Activated T-cell treated with anti-CD3 and anti-CD28 coated beads, Interleukin-2, amount 50 U/mL, for 4 hours (primary cell): Measurements from ENCODE around the gene PC. TPM values are rescaled to one million over a fixed set of nuclear protein-coding genes. Genes with fewer than 3 reads are reported as not detected.
"Not testable (repeated sequence)": the region's sequence is repeated elsewhere in the genome, so short reads cannot be mapped to it uniquely, and the experiment has no call there.

Experiments
- ATAC-seq, 2 donors: fragments of 200-7000 bp; cut with Tn5 transposase; one replicate each; pipeline ENCODE4 v1.10.0; 2021
- DNase-seq: peaks from one replicate; pipeline ENCODE4 v3.0.0-alpha.2; 2020
- H3K27me3 Mint-ChIP-seq: one replicate; pipeline ENCODE4 v1.8.0; 2021; ENCODE audit warnings: low read depth, mixed read lengths
- H3K36me3 Mint-ChIP-seq: one replicate; pipeline ENCODE4 v1.8.0; 2022; ENCODE audit warnings: mixed read lengths; ENCODE audit not compliant: insufficient read depth
- H3K4me1 Mint-ChIP-seq: one replicate; pipeline ENCODE4 v1.8.0; 2021; ENCODE audit warnings: low read depth, mixed read lengths
- H3K4me3 Mint-ChIP-seq: one replicate; pipeline ENCODE4 v1.8.0; 2021; ENCODE audit warnings: mild to moderate bottlenecking, moderate library complexity, mixed read lengths
- H3K9me3 Mint-ChIP-seq: one replicate; pipeline ENCODE4 v1.8.0; 2021; ENCODE audit warnings: mixed read lengths
- total RNA-seq, 3 donors: library from RNA; stranded (reverse); gene quantifications; one replicate each; pipeline ENCODE4 v1.2.1, GENCODE V29; 2021

Gene PC
- total RNA-seq, 3 donors from 2014 or later, result 17.5 to 20.0 (median 18.4) TPM

- H3K4me3 Mint-ChIP-seq, result no peak overlapping the region
- no peaks in the 10 kb centered on the region for H3K36me3 Mint-ChIP-seq
- DNase-seq, result no peak
- H3K4me1 Mint-ChIP-seq, result no peaks in the 10 kb centered on the region
- H3K9me3 Mint-ChIP-seq, result no peaks in the 10 kb centered on the region
- ATAC-seq, result no peak
- no peaks in the 10 kb centered on the region for H3K27me3 Mint-ChIP-seq
These were observed 142.5 kb downstream of the PC start for GRCh38 chr11:66815646-66816045.

- no peak for ATAC-seq
- no peaks in the 10 kb centered on the region for H3K27me3 Mint-ChIP-seq
- H3K9me3 Mint-ChIP-seq, result no peaks in the 10 kb centered on the region
- H3K4me1 Mint-ChIP-seq, result no peaks in the 10 kb centered on the region
- no peaks in the 10 kb centered on the region for H3K36me3 Mint-ChIP-seq
- DNase-seq, result no peak
- H3K4me3 Mint-ChIP-seq, result no peak overlapping the region
These were observed 143.5 kb downstream of the PC start for GRCh38 chr11:66814678-66815077.

GRCh38 chr11:66810576-66811185 is 147.5 kb downstream of the PC start:
- ATAC-seq, result no peak

GRCh38 chr11:66809592-66809991 is 148.6 kb downstream of the PC start:
- ATAC-seq (no peak), DNase-seq (no peak)
- Mint-ChIP-seq H3K4me1 (no peaks in the 10 kb centered on the region), H3K9me3 (no peaks in the 10 kb centered on the region), H3K27me3 (no peaks in the 10 kb centered on the region), H3K4me3 (no peak overlapping the region), H3K36me3 (peaks cover 6% of the 10 kb centered on the region)

More at GRCh38 chr11:66810576-66811185, 147.5 kb downstream of the PC start:
- Mint-ChIP-seq H3K4me1 (no peaks in the 10 kb centered on the region), H3K4me3 (no peak overlapping the region), H3K36me3 (peaks cover 5% of the 10 kb centered on the region), H3K27me3 (no peaks in the 10 kb centered on the region), H3K9me3 (no peaks in the 10 kb centered on the region)
- DNase-seq, result no peak

GRCh38 chr11:66800720-66801428 is 157.3 kb downstream of the PC start:
- Mint-ChIP-seq H3K9me3 (no peaks in the 10 kb centered on the region), H3K27me3 (no peaks in the 10 kb centered on the region), H3K36me3 (peaks cover 5% of the 10 kb centered on the region), H3K4me1 (no peaks in the 10 kb centered on the region), H3K4me3 (no peak overlapping the region)
- ATAC-seq, result no peak
- DNase-seq, result no peak

- H3K36me3 Mint-ChIP-seq, DNase-seq, ATAC-seq, H3K27me3 Mint-ChIP-seq, H3K9me3 Mint-ChIP-seq, H3K4me3 Mint-ChIP-seq, H3K4me1 Mint-ChIP-seq: not testable (repeated sequence)
These were observed 158.4 kb downstream of the PC start for GRCh38 chr11:66799815-66800214.

Other genes starting within 250 kb of the PC start
- gene SPTBN2, start 229.2 kb downstream of the PC start, total RNA-seq, result under 1 TPM; 0.81 to 0.92 (median 0.82) TPM
- 10 to 100 TPM; 42.7 to 45.0 (median 43.5) TPM for gene RCE1, start 114.9 kb downstream of the PC start, total RNA-seq
- 10 to 100 TPM; 26.7 to 39.9 (median 28.8) TPM for gene LRFN4, start 101.3 kb downstream of the PC start, total RNA-seq
- not detected for gene C11orf86, start 16.9 kb upstream of the PC start, total RNA-seq
- gene SYT12, start 64.8 kb upstream of the PC start, total RNA-seq, result under 1 TPM in 2 of 3 donors, not detected in 1; 0.08 to 0.16 TPM
- gene RHOD, start 98.5 kb upstream of the PC start, total RNA-seq, result 1 to 10 TPM in 1 of 3 donors, under 1 TPM in 2; 0.35 to 1.1 (median 0.69) TPM
- 100 to 1,000 TPM in 2 of 3 donors, 10 to 100 TPM in 1; 94.2 to 114 (median 104) TPM for gene KDM2A, start 160.9 kb upstream of the PC start, total RNA-seq